Fibroblast of skin of scalp (primary cell): ENCODE data around the gene PDE6G.

Source experiments
- DNase-seq: peaks from one replicate; pipeline ENCODE4 v3.0.0-alpha.2; 2013

Gene PDE6G

GRCh38 chr17:81687770-81688541 lies 31.6 kb upstream of the PDE6G start:
- no peak for DNase-seq

- DNase-seq, result no peak
These were observed 30.3 kb upstream of the PDE6G start for GRCh38 chr17:81686614-81687013.

- peak; percentile 40 for DNase-seq
These were observed 28.8 kb upstream of the PDE6G start for GRCh38 chr17:81685108-81685507.

- no peak for DNase-seq
These were observed 28.1 kb upstream of the PDE6G start for GRCh38 chr17:81684442-81684911.

GRCh38 chr17:81683584-81684441 lies 27.5 kb upstream of the PDE6G start, which contains the start of the genes ARL16 and HGS:
Gene ARL16 (minus strand): TSS chr17:81683797. CDS start chr17:81683753, 44 bp downstream.
Gene HGS (plus strand): TSS chr17:81684011. CDS start chr17:81684067, 56 bp downstream.
- DNase-seq, result peak; percentile 99

GRCh38 chr17:81683208-81683583 lies 26.9 kb upstream of the PDE6G start:
- DNase-seq, result no peak

- no peak for DNase-seq
These were observed 26.3 kb upstream of the PDE6G start for GRCh38 chr17:81682565-81683207.

- no peak for DNase-seq
These were observed 25.3 kb upstream of the PDE6G start for GRCh38 chr17:81681672-81682071.

GRCh38 chr17:81680150-81680549 lies 23.8 kb upstream of the PDE6G start:
- DNase-seq, result no peak

GRCh38 chr17:81676906-81677305 lies 20.6 kb upstream of the PDE6G start:
- no peak for DNase-seq

GRCh38 chr17:81675515-81676221 lies 19.3 kb upstream of the PDE6G start:
- peak; percentile 38 for DNase-seq

- DNase-seq, result no peak
These were observed 17.4 kb upstream of the PDE6G start for GRCh38 chr17:81673561-81674258.

GRCh38 chr17:81672954-81673353 lies 16.6 kb upstream of the PDE6G start:
- no peak for DNase-seq

- DNase-seq, result no peak
These were observed 16.2 kb upstream of the PDE6G start for GRCh38 chr17:81672504-81672903.

GRCh38 chr17:81667754-81668153 lies 11.4 kb upstream of the PDE6G start:
- no peak for DNase-seq

- peak; percentile 97 for DNase-seq
These were observed 10.2 kb upstream of the PDE6G start, which contains the start of the genes CCDC137 and OXLD1 for GRCh38 chr17:81666342-81667191. Gene CCDC137 (plus strand): TSS chr17:81666737. CDS start chr17:81666767, 30 bp downstream. Gene OXLD1 (minus strand): TSS chr17:81666605. CDS start chr17:81666577, 28 bp downstream.

- DNase-seq, result no peak
These were observed 9.7 kb upstream of the PDE6G start for GRCh38 chr17:81666092-81666341.

GRCh38 chr17:81665205-81666091 lies 9.1 kb upstream of the PDE6G start:
- peak; percentile 25 for DNase-seq

GRCh38 chr17:81664051-81664470 lies 7.7 kb upstream of the PDE6G start:
- DNase-seq, result no peak

- no peak for DNase-seq
These were observed 5.7 kb upstream of the PDE6G start for GRCh38 chr17:81662002-81662401.
